IMR-90 (cell line): ENCODE data around the gene LYSMD4. TPM values are rescaled to one million over a fixed set of nuclear protein-coding genes. Genes with fewer than 3 reads are reported as not detected.
"Not testable (repeated sequence)": the region's sequence is repeated elsewhere in the genome, so short reads cannot be mapped to it uniquely, and the experiment has no call there.

ENCODE experiments used
- ATAC-seq: fragments of 200-7000 bp; cut with Tn5 transposase; 2 replicates; pipeline ENCODE4 v1.9.1; 2020; ENCODE audit warnings: low read depth, mild to moderate bottlenecking, moderate library complexity
- BruUV-seq: library from RNA; stranded (reverse); fragments of 400-500 nt; replicated peaks from 2 replicates; lab custom pipeline; 2021; lab: Mats Ljungman, UMichigan
- CTCF ChIA-PET: fragments of 300-600 bp; formaldehyde crosslinking; extraction: SDS; loops from one replicate; lab custom pipeline; 2021; ENCODE audit warnings: antibody characterized with exemption; lab: Yijun Ruan, JAX
- POLR2A ChIA-PET: fragments of 300-600 bp; sonication (Branson Sonifier 250); formaldehyde crosslinking; loops from one replicate; lab custom pipeline; 2022; ENCODE audit warnings: antibody characterized with exemption; ENCODE audit not compliant: unreplicated experiment; lab: Charles Lee
- DNase-seq: peaks from one replicate; pipeline ENCODE4 v3.0.0; 2013
- H2AFZ ChIP-seq: replicated peaks from 2 replicates; pipeline ENCODE3; 2013; ENCODE audit warnings: low read length, mild to moderate bottlenecking; ENCODE audit not compliant: poor library complexity
- H2AK5ac ChIP-seq: 2 replicates; pipeline ENCODE4 v1.6.1; 2013; ENCODE audit warnings: low read depth, low read length, inconsistent platforms
- H2AK9ac ChIP-seq: replicated peaks from 2 replicates; pipeline ENCODE3; 2013; ENCODE audit warnings: mild to moderate bottlenecking, low read depth, low read length, moderate library complexity; ENCODE audit not compliant: poor library complexity
- H2BK120ac ChIP-seq: 2 replicates; pipeline ENCODE4 v1.6.1; 2013; ENCODE audit warnings: low read depth, low read length, inconsistent platforms
- H2BK15ac ChIP-seq: 3 replicates; pipeline ENCODE4 v1.6.1; 2013; ENCODE audit warnings: low read depth, low read length, inconsistent platforms
- H2BK20ac ChIP-seq: 2 replicates; pipeline ENCODE4 v1.6.1; 2013; ENCODE audit warnings: low read depth, mild to moderate bottlenecking, inconsistent platforms, low read length, moderate library complexity
- H2BK5ac ChIP-seq: 2 replicates; pipeline ENCODE4 v1.6.1; 2013; ENCODE audit warnings: mild to moderate bottlenecking, low read depth, low read length, inconsistent platforms; ENCODE audit not compliant: poor library complexity, severe bottlenecking
- H3K14ac ChIP-seq: replicated peaks from 2 replicates; pipeline ENCODE4 v1.6.1; 2013; ENCODE audit warnings: low read depth, low read length, inconsistent platforms
- H3K18ac ChIP-seq: 2 replicates; pipeline ENCODE4 v1.6.1; 2013; ENCODE audit warnings: low read depth, low read length, control low read depth
- H3K23ac ChIP-seq: 2 replicates; pipeline ENCODE4 v1.6.1; 2013; ENCODE audit warnings: low read depth, low read length, inconsistent platforms
- H3K27ac ChIP-seq: 2 replicates; pipeline ENCODE4 v1.5.1; 2013; ENCODE audit warnings: mild to moderate bottlenecking, control low read depth, low read length; ENCODE audit not compliant: insufficient read depth
- H3K27me3 ChIP-seq: 2 replicates; pipeline ENCODE4 v1.6.1; 2013; ENCODE audit warnings: low read length; ENCODE audit not compliant: control insufficient read depth, insufficient read depth
- H3K36me3 ChIP-seq: 2 replicates; pipeline ENCODE4 v1.6.1; 2013; ENCODE audit warnings: low read length, mixed read lengths; ENCODE audit not compliant: control insufficient read depth, insufficient read depth
- H3K4ac ChIP-seq: 2 replicates; pipeline ENCODE4 v1.6.1; 2013; ENCODE audit warnings: low read depth, low read length, inconsistent platforms
- H3K4me1 ChIP-seq: 2 replicates; pipeline ENCODE4 v1.6.1; 2013; ENCODE audit warnings: low read length, mixed read lengths; ENCODE audit not compliant: control insufficient read depth, insufficient read depth
- H3K4me2 ChIP-seq: 2 replicates; pipeline ENCODE4 v1.6.1; 2013; ENCODE audit warnings: low read depth, mild to moderate bottlenecking, control low read depth, low read length, moderate library complexity
- H3K4me3 ChIP-seq: 2 replicates; pipeline ENCODE4 v1.5.1; 2013; ENCODE audit warnings: low read depth, mild to moderate bottlenecking, control low read depth, low read length, moderate library complexity; ENCODE audit not compliant: insufficient read depth
- H3K56ac ChIP-seq: 2 replicates; pipeline ENCODE4 v1.6.1; 2013; ENCODE audit warnings: low read length, inconsistent platforms; ENCODE audit not compliant: insufficient read depth; ENCODE audit errors: extremely low read depth
- H3K79me1 ChIP-seq, 2 experiments: 2 replicates each; pipeline ENCODE4 v1.6.1; 2013; ENCODE audit warnings: low read length in 2 of 2, inconsistent platforms in 1 of 2, low read depth in 1 of 2
- H3K9ac ChIP-seq: 2 replicates; pipeline ENCODE4 v1.6.1; 2013; ENCODE audit warnings: low read depth, low read length, control low read depth
- H3K9me1 ChIP-seq: 2 replicates; pipeline ENCODE4 v1.6.1; 2013; ENCODE audit warnings: low read length, inconsistent platforms; ENCODE audit not compliant: insufficient read depth
- H3K9me3 ChIP-seq: 2 replicates; pipeline ENCODE4 v1.6.1; 2013; ENCODE audit warnings: low read length; ENCODE audit not compliant: control insufficient read depth, insufficient read depth
- H4K20me1 ChIP-seq: 2 replicates; pipeline ENCODE4 v1.6.1; 2013; ENCODE audit warnings: low read length, inconsistent platforms; ENCODE audit not compliant: insufficient read depth
- H4K5ac ChIP-seq: 2 replicates; pipeline ENCODE4 v1.6.1; 2013; ENCODE audit warnings: mild to moderate bottlenecking, low read depth, low read length, control low read depth
- H4K8ac ChIP-seq, 2 experiments: 2 replicates each; pipeline ENCODE4 v1.6.1; 2013; ENCODE audit warnings: low read depth in 2 of 2, low read length in 2 of 2, control low read depth in 1 of 2, inconsistent platforms in 1 of 2
- H4K91ac ChIP-seq: 2 replicates; pipeline ENCODE4 v1.6.1; 2013; ENCODE audit warnings: low read depth, low read length, inconsistent platforms; ENCODE audit not compliant: insufficient read depth
- WGBS, 2 experiments: methylation state at CpG; one replicate each; pipeline versions ENCODE4 v1.1.5 to v1.1.7; 2013; ENCODE audit warnings: missing lambda C conversion rate in 2 of 2; ENCODE audit not compliant: insufficient read length in 1 of 2; ENCODE audit errors: extremely low coverage in 2 of 2; 5-methylcytosine and 5-hydroxymethylcytosine counted together
- dilution Hi-C: fragments of 300-500 bp; cut with HindIII; formaldehyde crosslinking; loops from one replicate; pipeline ENCODE4 v1.14.3; 2018; ENCODE audit warnings: low sequenced_read_pairs; ENCODE audit not compliant: unreplicated experiment
- in situ Hi-C: fragments of 300-500 bp; cut with MboI; formaldehyde crosslinking; loops from 3 replicates; pipeline ENCODE4 v1.14.3; 2019; ENCODE audit warnings: low sequenced_read_pairs, inconsistent platforms, mixed read lengths
- intact Hi-C: fragments of 100-400 bp; cut with micrococcal nuclease; formaldehyde crosslinking; loops from 2 replicates; pipeline ENCODE4 v1.10.0; 2022
- polyA plus RNA-seq, 3 experiments: library from polyadenylated mRNA; depleted of rRNA; stranded (reverse); fragments of >200 nt; gene quantifications; 2 replicates each; pipeline ENCODE4 v1.2.3, GENCODE V29; 2012; ENCODE audit warnings: low replicate concordance in 1 of 3
- total RNA-seq: library from RNA; depleted of rRNA; stranded (reverse); fragments of >200 nt; gene quantifications from 2 replicates; pipeline ENCODE4 v1.2.3, GENCODE V29; 2012

The LYSMD4 gene
- total and polyA plus RNA-seq, 2 of the 4 experiments (the other 2 are of a cell fraction) = 4.5 to 5.0 TPM

GRCh38 chr15:99750326-99750725 is 17.1 kb upstream of the LYSMD4 start:
- H3K4me2 ChIP-seq, BruUV-seq, H3K9ac ChIP-seq, H3K18ac ChIP-seq, H3K4me1 ChIP-seq, H3K36me3 ChIP-seq, H4K8ac ChIP-seq, H2BK20ac ChIP-seq, H2BK15ac ChIP-seq, H2BK5ac ChIP-seq, H4K91ac ChIP-seq, H3K9me3 ChIP-seq, H3K27ac ChIP-seq, H3K4me3 ChIP-seq, H3K9me1 ChIP-seq, H2AK9ac ChIP-seq, ATAC-seq, H3K4ac ChIP-seq, in situ Hi-C loops, H3K56ac ChIP-seq, H3K14ac ChIP-seq, DNase-seq, H2AFZ ChIP-seq, dilution Hi-C loops, intact Hi-C loops, POLR2A ChIA-PET, H4K20me1 ChIP-seq, CTCF ChIA-PET, H2BK120ac ChIP-seq, H2AK5ac ChIP-seq, H4K5ac ChIP-seq, H3K23ac ChIP-seq, H3K79me1 ChIP-seq: not testable (repeated sequence)
- H3K27me3 ChIP-seq = peaks cover 18% of the 10 kb centered on the region
- WGBS, 2 experiments = 40% methylated on average over 1 of the region's 11 CpGs; no CpG with 5 or more reads in 1 of the 2 experiments
